Type B pancreatic cell (in vitro differentiated cells): ENCODE data around the gene ICOS. TPM values are rescaled to one million over a fixed set of nuclear protein-coding genes. Genes with fewer than 3 reads are reported as not detected.

Experiments used
- DNase-seq: peaks from one replicate; pipeline ENCODE4 v3.0.0; 2021; ENCODE audit warnings: mixed read lengths; ENCODE audit not compliant: unreplicated experiment; ENCODE audit errors: extremely low spot score
- H3K27ac Mint-ChIP-seq: 2 replicates; pipeline ENCODE4 v1.8.0; 2021; ENCODE audit warnings: mild to moderate bottlenecking, mixed read lengths
- H3K27me3 Mint-ChIP-seq: 2 replicates; pipeline ENCODE4 v1.8.0; 2021; ENCODE audit warnings: mixed read lengths
- H3K36me3 Mint-ChIP-seq: 2 replicates; pipeline ENCODE4 v1.8.0; 2021; ENCODE audit warnings: mixed read lengths
- H3K4me1 Mint-ChIP-seq: one replicate; pipeline ENCODE4 v1.8.0; 2021; ENCODE audit warnings: mixed read lengths; ENCODE audit not compliant: unreplicated experiment
- H3K4me3 Mint-ChIP-seq: 2 replicates; pipeline ENCODE4 v1.8.0; 2021; ENCODE audit warnings: mild to moderate bottlenecking, mixed read lengths
- H3K9me3 Mint-ChIP-seq: 2 replicates; pipeline ENCODE4 v1.8.0; 2021; ENCODE audit warnings: mixed read lengths
- total RNA-seq: library from RNA; stranded (reverse); gene quantifications from 2 replicates; pipeline ENCODE4 v1.2.1, GENCODE V29; 2021; ENCODE audit warnings: low replicate concordance
- TF ChIP-seq, protein P1 (sequence below): fragments of 200-600 bp; sonication (generic); conservative IDR thresholded peaks from 2 replicates; pipeline ENCODE4 v1.5.0; 2021; ENCODE audit warnings: antibody characterized with exemption, mild to moderate bottlenecking

The ICOS gene
- total RNA-seq, 1 donor from 2014 or later = not detected

DNA sequence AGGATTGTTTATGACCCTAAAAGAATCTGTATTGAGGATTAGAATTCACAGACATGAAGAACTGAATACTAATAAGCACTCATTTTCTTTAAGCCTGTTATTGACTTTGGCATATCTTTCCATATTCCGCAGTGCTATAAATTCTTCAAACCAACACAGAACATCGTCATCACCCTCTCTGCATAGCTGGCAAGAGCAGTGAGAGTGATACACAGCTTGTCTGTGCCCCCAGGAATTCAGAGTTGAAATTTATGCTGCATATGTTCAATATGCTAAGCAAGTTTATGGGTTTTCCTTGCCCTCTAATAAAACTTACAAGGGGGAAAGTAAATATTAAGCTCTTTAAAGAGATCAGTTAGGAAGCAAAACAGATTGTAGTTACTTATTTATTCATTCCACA, 36.3 kb upstream of the ICOS start:
- Mint-ChIP-seq H3K4me3 (no peak overlapping the region), H3K36me3 (no peaks in the 10 kb centered on the region), H3K27me3 (no peaks in the 10 kb centered on the region), H3K27ac (no peak overlapping the region), H3K4me1 (no peaks in the 10 kb centered on the region), H3K9me3 (peaks cover 8% of the 10 kb centered on the region)
- no peak for DNase-seq
- TF ChIP-seq, protein P1, sequence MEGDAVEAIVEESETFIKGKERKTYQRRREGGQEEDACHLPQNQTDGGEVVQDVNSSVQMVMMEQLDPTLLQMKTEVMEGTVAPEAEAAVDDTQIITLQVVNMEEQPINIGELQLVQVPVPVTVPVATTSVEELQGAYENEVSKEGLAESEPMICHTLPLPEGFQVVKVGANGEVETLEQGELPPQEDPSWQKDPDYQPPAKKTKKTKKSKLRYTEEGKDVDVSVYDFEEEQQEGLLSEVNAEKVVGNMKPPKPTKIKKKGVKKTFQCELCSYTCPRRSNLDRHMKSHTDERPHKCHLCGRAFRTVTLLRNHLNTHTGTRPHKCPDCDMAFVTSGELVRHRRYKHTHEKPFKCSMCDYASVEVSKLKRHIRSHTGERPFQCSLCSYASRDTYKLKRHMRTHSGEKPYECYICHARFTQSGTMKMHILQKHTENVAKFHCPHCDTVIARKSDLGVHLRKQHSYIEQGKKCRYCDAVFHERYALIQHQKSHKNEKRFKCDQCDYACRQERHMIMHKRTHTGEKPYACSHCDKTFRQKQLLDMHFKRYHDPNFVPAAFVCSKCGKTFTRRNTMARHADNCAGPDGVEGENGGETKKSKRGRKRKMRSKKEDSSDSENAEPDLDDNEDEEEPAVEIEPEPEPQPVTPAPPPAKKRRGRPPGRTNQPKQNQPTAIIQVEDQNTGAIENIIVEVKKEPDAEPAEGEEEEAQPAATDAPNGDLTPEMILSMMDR = no peak

DNA sequence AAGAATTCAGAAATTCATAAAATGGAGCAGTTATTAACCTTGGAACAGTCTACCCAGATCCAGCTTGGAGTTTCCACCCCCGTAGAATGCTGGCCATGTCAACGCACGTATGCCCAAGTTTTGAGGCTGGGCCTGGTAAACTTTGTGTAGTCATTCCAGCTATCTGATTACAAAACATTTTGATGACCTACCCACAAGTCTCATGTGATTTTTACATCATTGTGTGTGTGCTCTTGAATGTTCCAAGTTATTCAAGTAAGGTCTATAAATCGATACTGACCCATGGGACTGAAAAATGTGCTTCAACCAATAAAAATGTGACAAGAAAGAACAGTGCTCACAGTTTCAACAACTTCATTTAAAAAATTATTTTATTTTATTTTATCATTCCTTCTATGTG, 32.5 kb upstream of the ICOS start:
- peaks cover 8% of the 10 kb centered on the region for H3K9me3 Mint-ChIP-seq
- no peaks in the 10 kb centered on the region for H3K36me3 Mint-ChIP-seq
- DNase-seq = no peak
- TF ChIP-seq, protein P1 = no peak
- H3K4me1 Mint-ChIP-seq = peaks cover under 1% of the 10 kb centered on the region
- H3K27me3 Mint-ChIP-seq = no peaks in the 10 kb centered on the region
- H3K27ac Mint-ChIP-seq = no peak overlapping the region
- no peak overlapping the region for H3K4me3 Mint-ChIP-seq

DNA sequence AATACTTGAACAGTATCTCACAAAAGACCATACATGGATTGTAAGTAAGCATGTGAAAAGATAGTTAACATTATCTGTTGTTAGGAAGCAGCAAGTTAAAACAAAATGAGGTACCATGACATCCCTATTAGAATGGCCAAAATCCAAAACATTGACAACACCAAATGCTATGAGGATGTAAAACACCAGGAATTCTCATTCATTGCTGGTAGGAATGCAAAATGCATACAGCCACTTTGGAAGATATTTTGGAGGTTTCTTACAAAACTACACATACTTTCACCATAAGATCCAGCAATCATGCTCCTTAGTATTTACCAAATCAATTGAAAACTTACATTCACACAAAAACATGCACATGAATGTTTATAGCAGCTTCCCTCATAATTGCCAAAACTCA, 30.9 kb upstream of the ICOS start:
- Mint-ChIP-seq H3K27ac (no peak overlapping the region), H3K4me1 (peaks cover 6% of the 10 kb centered on the region), H3K4me3 (no peak overlapping the region), H3K27me3 (no peaks in the 10 kb centered on the region), H3K36me3 (no peaks in the 10 kb centered on the region), H3K9me3 (peaks cover 8% of the 10 kb centered on the region)
- no peak for DNase-seq
- TF ChIP-seq, protein P1 = no peak

DNA sequence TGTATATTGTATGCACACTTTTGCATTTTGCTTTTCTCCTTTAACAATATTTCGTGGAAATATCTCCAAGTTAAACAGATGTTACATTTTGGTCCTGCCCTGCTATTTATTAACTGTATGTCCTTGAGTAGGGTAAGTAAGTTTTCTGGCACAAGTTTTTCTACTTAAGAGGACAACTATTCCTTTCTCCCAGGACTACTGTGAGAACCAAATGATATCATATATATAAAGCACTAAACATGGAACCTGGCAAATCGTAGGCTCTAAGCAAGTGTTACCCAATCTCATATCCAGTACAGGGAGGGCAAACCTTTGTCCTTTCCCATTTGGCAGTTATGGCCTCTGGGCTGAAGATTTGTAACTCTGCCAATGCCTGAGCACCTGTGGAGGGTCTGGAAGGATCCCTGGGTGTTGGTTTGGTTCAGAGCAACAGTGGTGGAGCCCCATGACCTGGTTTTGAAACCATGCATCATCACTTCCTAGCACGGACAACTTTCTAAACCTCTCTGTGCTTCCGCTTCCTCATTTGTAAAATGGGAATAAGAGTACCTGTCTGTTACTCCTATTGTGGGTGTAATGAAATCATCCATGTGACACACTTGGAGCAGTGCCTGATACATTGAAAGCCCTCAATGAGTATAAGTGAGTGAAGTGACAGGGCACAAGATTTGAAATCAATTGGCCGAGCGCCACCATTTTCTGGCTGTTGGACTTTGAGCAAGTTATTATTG, 28.3 kb upstream of the ICOS start:
- H3K27me3 Mint-ChIP-seq = peaks cover 3% of the 10 kb centered on the region
- DNase-seq = no peak
- H3K27ac Mint-ChIP-seq = no peak overlapping the region
- H3K4me1 Mint-ChIP-seq = peaks cover 6% of the 10 kb centered on the region
- TF ChIP-seq, protein P1 = no peak
- no peak overlapping the region for H3K4me3 Mint-ChIP-seq
- H3K36me3 Mint-ChIP-seq = no peaks in the 10 kb centered on the region
- no peaks in the 10 kb centered on the region for H3K9me3 Mint-ChIP-seq

DNA sequence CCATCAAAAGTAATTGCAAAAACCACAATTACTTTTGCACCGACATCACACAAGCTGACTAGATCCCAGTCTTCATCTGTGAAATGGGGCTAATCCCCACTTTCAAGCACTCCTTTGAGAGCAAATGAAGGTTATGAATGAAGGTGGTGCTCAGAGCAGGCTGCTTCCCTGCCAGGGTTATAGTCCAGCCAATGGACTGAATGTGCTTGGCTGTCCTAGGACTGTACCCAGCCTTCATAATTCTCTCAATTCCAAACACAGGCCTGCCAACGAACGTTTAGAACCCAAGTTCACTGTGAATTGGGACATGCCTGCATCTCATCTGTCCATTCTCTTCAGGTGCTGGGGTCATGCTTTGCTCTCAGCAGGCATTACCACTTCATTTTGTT, 27.8 kb upstream of the ICOS start:
- Mint-ChIP-seq H3K27ac (no peak overlapping the region), H3K9me3 (no peaks in the 10 kb centered on the region), H3K4me3 (no peak overlapping the region), H3K27me3 (peaks cover 3% of the 10 kb centered on the region), H3K4me1 (peaks cover 6% of the 10 kb centered on the region), H3K36me3 (no peaks in the 10 kb centered on the region)
- DNase-seq = no peak
- TF ChIP-seq, protein P1 = no peak
